ENCODE data around the gene GMPS.

GMPS gene

DNA sequence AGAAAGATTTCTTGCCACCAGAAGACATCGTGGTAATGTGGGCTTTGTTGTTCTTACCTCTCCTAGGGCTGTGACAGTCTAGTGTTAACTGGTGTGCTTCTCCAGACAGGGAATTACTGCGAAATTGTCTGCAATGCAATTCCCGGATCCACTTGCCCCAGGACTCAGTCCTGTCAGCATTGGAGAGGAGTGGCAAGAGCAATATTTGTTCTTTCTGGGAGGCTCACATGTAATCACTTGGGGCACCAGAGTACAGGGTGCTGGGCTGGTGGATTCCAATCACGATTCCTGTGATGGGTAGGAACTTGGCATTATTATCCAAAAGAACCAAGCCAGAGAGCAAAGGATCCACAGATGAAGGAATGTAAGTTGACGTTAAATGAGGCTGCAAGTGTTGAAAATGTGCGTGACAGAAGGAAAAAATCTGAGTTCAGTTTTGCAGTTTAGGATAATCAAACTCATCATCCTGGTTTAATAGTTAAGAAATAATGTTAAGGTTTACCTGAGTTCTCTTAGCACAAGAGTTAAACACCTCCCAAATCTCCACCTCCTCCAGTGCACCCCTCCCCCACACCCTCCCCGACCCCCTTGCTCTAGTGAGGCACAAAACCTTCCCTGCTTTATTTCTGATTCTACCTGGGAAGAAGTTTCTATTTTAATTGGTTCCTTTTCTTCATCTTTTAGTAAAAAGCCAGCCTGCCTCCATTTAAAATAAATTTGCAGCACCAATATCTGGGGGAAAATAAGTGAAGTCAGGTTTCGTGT is 79.2 kb downstream of the GMPS start:
- Histone ChIP-seq H3K14ac (ENCODE audit: low read length) (no peak overlapping the region), H2BK120ac (ENCODE audit: insufficient read depth, low read length, poor library complexity) (no peak overlapping the region), H4K91ac (ENCODE audit: low read depth, low read length) (no peak overlapping the region), H3K4me1 (ENCODE audit: control insufficient read depth in 1 of 2, insufficient read depth in 2 of 2, low read length in 2 of 2) (no peaks in the 10 kb centered on the region), H2BK12ac (ENCODE audit: low read length) (no peak overlapping the region), H2AK5ac (ENCODE audit: low read length) (no peak overlapping the region), H3K4me2 (ENCODE audit: low read length) (no peak overlapping the region), H3K9me3 (ENCODE audit: insufficient read depth, low read depth, low read length) (no peaks in the 10 kb centered on the region), H3K36me3 (ENCODE audit: control insufficient read depth in 1 of 2, insufficient read depth in 2 of 2, low read length in 2 of 2) (peaks cover 0 to 2% of the 10 kb centered on the region in 2 experiments), H4K8ac (ENCODE audit: low read depth, low read length) (no peak overlapping the region), H3K27me3 (ENCODE audit: insufficient read depth, low read length) (no peaks in the 10 kb centered on the region), H3K4ac (ENCODE audit: low read depth, low read length) (no peak overlapping the region), H3K79me1 (ENCODE audit: low read length) (no peaks in the 10 kb centered on the region), H3K18ac (ENCODE audit: low read length) (no peak overlapping the region), H4K12ac (ENCODE audit: low read depth, low read length) (no peak overlapping the region), H2BK5ac (ENCODE audit: low read depth, low read length, poor library complexity) (no peak overlapping the region), H3K23ac (ENCODE audit: low read length) (no peak overlapping the region), H3K9ac (ENCODE audit: low read length) (no peak overlapping the region), H2AFZ (ENCODE audit: insufficient read depth, low read length, poor library complexity) (no peak overlapping the region), H3K27ac (ENCODE audit: low read depth, low read length) (no peak overlapping the region), H3K4me3 (ENCODE audit: low read depth, low read length) (no peak overlapping the region), H3K79me2 (ENCODE audit: control insufficient read depth, insufficient read depth, low read length, poor library complexity) (no peaks in the 10 kb centered on the region)
- no CpG with 5 or more reads among the region's 8 CpGs for WGBS (ENCODE audit: extremely low coverage, insufficient coverage, insufficient read length)
- no peak for DNase-seq

DNA sequence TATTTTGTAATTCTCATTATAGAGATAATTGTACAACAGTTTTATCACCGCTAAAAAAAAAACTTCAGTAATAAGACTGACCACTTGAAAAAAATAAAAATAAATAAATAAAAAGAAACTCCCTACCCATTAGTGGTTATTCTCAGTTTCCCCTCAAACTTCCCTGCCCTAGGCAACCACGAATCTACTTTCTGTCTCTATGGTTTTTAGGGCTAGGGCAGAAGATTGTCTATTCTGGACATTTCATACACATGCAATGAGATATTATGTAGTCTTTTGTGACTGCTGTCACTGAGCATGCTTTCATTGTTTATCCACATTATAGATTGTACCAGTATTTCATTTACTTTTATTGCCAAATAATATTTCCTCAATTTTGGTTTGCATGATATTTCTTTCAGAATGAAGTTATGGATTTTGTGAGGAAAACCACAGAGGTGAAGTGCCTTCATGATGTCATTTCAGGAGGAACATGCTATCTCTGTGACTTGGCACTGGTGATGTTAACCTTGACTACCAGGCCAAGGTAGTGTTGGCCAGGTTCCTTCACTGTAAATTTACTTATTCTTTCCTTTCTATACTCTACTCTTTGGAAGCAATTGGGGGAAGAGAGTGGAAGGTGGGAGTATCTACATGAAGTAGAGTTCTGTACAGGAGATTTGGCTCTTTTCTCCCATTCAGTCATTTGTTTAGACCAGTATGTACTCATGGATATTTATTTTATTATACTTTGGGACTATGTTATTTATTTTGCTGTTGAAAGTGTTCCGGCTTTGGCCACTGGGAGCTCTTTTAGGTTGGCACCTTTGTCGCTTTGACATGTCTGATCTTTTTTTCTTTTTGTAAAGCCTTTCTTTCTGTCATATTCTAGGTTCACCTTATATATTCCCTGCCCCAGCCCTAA is 86.3 kb downstream of the GMPS start:
- Histone ChIP-seq H3K4me3 (ENCODE audit: low read depth, low read length) (no peak overlapping the region), H3K18ac (ENCODE audit: low read length) (no peak overlapping the region), H2BK5ac (ENCODE audit: low read depth, low read length, poor library complexity) (no peak overlapping the region), H3K27ac (ENCODE audit: low read depth, low read length) (no peak overlapping the region), H3K23ac (ENCODE audit: low read length) (no peak overlapping the region), H4K12ac (ENCODE audit: low read depth, low read length) (no peak overlapping the region), H3K79me2 (ENCODE audit: control insufficient read depth, insufficient read depth, low read length, poor library complexity) (no peaks in the 10 kb centered on the region), H3K27me3 (ENCODE audit: insufficient read depth, low read length) (no peaks in the 10 kb centered on the region), H3K4me1 (ENCODE audit: control insufficient read depth in 1 of 2, insufficient read depth in 2 of 2, low read length in 2 of 2) (no peaks in the 10 kb centered on the region), H3K9ac (ENCODE audit: low read length) (no peak overlapping the region), H3K36me3 (ENCODE audit: control insufficient read depth in 1 of 2, insufficient read depth in 2 of 2, low read length in 2 of 2) (no peaks in the 10 kb centered on the region), H2BK120ac (ENCODE audit: insufficient read depth, low read length, poor library complexity) (no peak overlapping the region), H3K4ac (ENCODE audit: low read depth, low read length) (no peak overlapping the region), H2AK5ac (ENCODE audit: low read length) (no peak overlapping the region), H4K91ac (ENCODE audit: low read depth, low read length) (no peak overlapping the region), H3K79me1 (ENCODE audit: low read length) (no peaks in the 10 kb centered on the region), H4K8ac (ENCODE audit: low read depth, low read length) (no peak overlapping the region), H3K4me2 (ENCODE audit: low read length) (no peak overlapping the region), H2AFZ (ENCODE audit: insufficient read depth, low read length, poor library complexity) (no peak overlapping the region), H3K9me3 (ENCODE audit: insufficient read depth, low read depth, low read length) (no peaks in the 10 kb centered on the region), H2BK12ac (ENCODE audit: low read length) (no peak overlapping the region), H3K14ac (ENCODE audit: low read length) (no peak overlapping the region)
- WGBS (ENCODE audit: extremely low coverage, insufficient coverage, insufficient read length), result no CpG with 5 or more reads among the region's 4 CpGs
- no peak for DNase-seq

- no peak overlapping the region for H2BK5ac ChIP-seq (ENCODE audit: low read depth, low read length, poor library complexity)
- no peak overlapping the region for H3K27ac ChIP-seq (ENCODE audit: low read depth, low read length)
- no peaks in the 10 kb centered on the region for H3K27me3 ChIP-seq (ENCODE audit: insufficient read depth, low read length)
- H4K91ac ChIP-seq (ENCODE audit: low read depth, low read length), result no peak overlapping the region
- H4K12ac ChIP-seq (ENCODE audit: low read depth, low read length), result no peak overlapping the region
- H3K9me3 ChIP-seq (ENCODE audit: insufficient read depth, low read depth, low read length), result no peaks in the 10 kb centered on the region
- no peak for DNase-seq
- H3K36me3 ChIP-seq (ENCODE audit: control insufficient read depth in 1 of 2, insufficient read depth in 2 of 2, low read length in 2 of 2), result no peaks in the 10 kb centered on the region
- no peak overlapping the region for H2BK120ac ChIP-seq (ENCODE audit: insufficient read depth, low read length, poor library complexity)
- H4K8ac ChIP-seq (ENCODE audit: low read depth, low read length), result no peak overlapping the region
- H3K23ac ChIP-seq (ENCODE audit: low read length), result no peak overlapping the region
- H3K18ac ChIP-seq (ENCODE audit: low read length), result no peak overlapping the region
- H3K4me2 ChIP-seq (ENCODE audit: low read length), result no peak overlapping the region
- H3K79me2 ChIP-seq (ENCODE audit: control insufficient read depth, insufficient read depth, low read length, poor library complexity), result no peaks in the 10 kb centered on the region
- no peak overlapping the region for H2BK12ac ChIP-seq (ENCODE audit: low read length)
- no peak overlapping the region for H3K4me3 ChIP-seq (ENCODE audit: low read depth, low read length)
- no peak overlapping the region for H2AFZ ChIP-seq (ENCODE audit: insufficient read depth, low read length, poor library complexity)
- H3K4ac ChIP-seq (ENCODE audit: low read depth, low read length), result no peak overlapping the region
- no CpG with 5 or more reads among the region's 3 CpGs for WGBS (ENCODE audit: extremely low coverage, insufficient coverage, insufficient read length)
- H3K79me1 ChIP-seq (ENCODE audit: low read length), result no peaks in the 10 kb centered on the region
- no peak overlapping the region for H2AK5ac ChIP-seq (ENCODE audit: low read length)
- H3K14ac ChIP-seq (ENCODE audit: low read length), result no peak overlapping the region
- H3K4me1 ChIP-seq (ENCODE audit: control insufficient read depth in 1 of 2, insufficient read depth in 2 of 2, low read length in 2 of 2), result no peaks in the 10 kb centered on the region
- no peak overlapping the region for H3K9ac ChIP-seq (ENCODE audit: low read length)
Measured at GRCh38 chr3:155957412-155957880, 87.0 kb downstream of the GMPS start.

DNA sequence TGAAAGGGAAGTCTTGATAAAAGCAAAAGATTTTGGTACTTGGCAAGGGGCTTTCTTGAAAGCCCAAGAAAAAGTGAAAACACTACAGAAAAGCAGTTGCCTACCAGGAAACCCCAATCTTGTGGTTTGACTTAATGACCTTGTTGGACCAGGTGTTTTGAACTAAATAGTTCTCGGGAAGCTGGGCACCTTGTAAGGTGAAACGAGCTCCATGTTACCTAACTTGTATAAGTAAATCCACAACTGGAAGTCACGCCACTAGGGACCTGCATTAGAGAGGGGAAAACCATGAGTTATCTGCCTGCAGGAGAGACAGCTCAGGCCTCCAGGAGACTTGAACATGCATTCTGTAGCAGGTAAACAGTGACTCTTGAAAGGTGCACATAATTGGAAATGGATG is 88.2 kb downstream of the GMPS start:
- Histone ChIP-seq H2BK120ac (ENCODE audit: insufficient read depth, low read length, poor library complexity) (no peak overlapping the region), H2BK12ac (ENCODE audit: low read length) (no peak overlapping the region), H2AK5ac (ENCODE audit: low read length) (no peak overlapping the region), H3K27me3 (ENCODE audit: insufficient read depth, low read length) (no peaks in the 10 kb centered on the region), H4K12ac (ENCODE audit: low read depth, low read length) (no peak overlapping the region), H3K27ac (ENCODE audit: low read depth, low read length) (no peak overlapping the region), H3K4me2 (ENCODE audit: low read length) (no peak overlapping the region), H3K4me3 (ENCODE audit: low read depth, low read length) (no peak overlapping the region), H3K79me2 (ENCODE audit: control insufficient read depth, insufficient read depth, low read length, poor library complexity) (no peaks in the 10 kb centered on the region), H3K9me3 (ENCODE audit: insufficient read depth, low read depth, low read length) (no peaks in the 10 kb centered on the region), H4K8ac (ENCODE audit: low read depth, low read length) (no peak overlapping the region), H4K91ac (ENCODE audit: low read depth, low read length) (no peak overlapping the region), H3K36me3 (ENCODE audit: control insufficient read depth in 1 of 2, insufficient read depth in 2 of 2, low read length in 2 of 2) (no peaks in the 10 kb centered on the region), H3K9ac (ENCODE audit: low read length) (no peak overlapping the region), H2BK5ac (ENCODE audit: low read depth, low read length, poor library complexity) (no peak overlapping the region), H3K14ac (ENCODE audit: low read length) (no peak overlapping the region), H3K4me1 (ENCODE audit: control insufficient read depth in 1 of 2, insufficient read depth in 2 of 2, low read length in 2 of 2) (no peaks in the 10 kb centered on the region), H3K4ac (ENCODE audit: low read depth, low read length) (no peak overlapping the region), H3K23ac (ENCODE audit: low read length) (no peak overlapping the region), H3K18ac (ENCODE audit: low read length) (no peak overlapping the region), H3K79me1 (ENCODE audit: low read length) (no peaks in the 10 kb centered on the region), H2AFZ (ENCODE audit: insufficient read depth, low read length, poor library complexity) (no peak overlapping the region)
- no CpG with 5 or more reads among the region's 3 CpGs for WGBS (ENCODE audit: extremely low coverage, insufficient coverage, insufficient read length)
- DNase-seq, result no peak
